Measurements from ENCODE around the gene CREB5.

- TF ChIP-seq ZBTB7A (IDR thresholded peaks at IDR 0.05; ENCODE audit: low read depth): no peak
- TF ChIP-seq, protein P1, sequence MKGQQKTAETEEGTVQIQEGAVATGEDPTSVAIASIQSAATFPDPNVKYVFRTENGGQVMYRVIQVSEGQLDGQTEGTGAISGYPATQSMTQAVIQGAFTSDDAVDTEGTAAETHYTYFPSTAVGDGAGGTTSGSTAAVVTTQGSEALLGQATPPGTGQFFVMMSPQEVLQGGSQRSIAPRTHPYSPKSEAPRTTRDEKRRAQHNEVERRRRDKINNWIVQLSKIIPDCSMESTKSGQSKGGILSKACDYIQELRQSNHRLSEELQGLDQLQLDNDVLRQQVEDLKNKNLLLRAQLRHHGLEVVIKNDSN (IDR thresholded peaks at IDR 0.05): no peak
- TF ChIP-seq TCF12 (IDR thresholded peaks at IDR 0.05; ENCODE audit: low read depth): no peak
- no peak for TF ChIP-seq CREB1 (IDR thresholded peaks at IDR 0.05; ENCODE audit: low read depth)
- TF ChIP-seq EP300 (IDR thresholded peaks at IDR 0.05; ENCODE audit: borderline replicate concordance): no peak
Measured at GRCh38 chr7:28631995-28632394, 219.7 kb downstream of the CREB5 start.
